Suprapubic skin (tissue), 4 donors: Measurements from ENCODE around the gene LTN1. TPM values are rescaled to one million over a fixed set of nuclear protein-coding genes. Genes with fewer than 3 reads are reported as not detected.

ENCODE experiments used
- DNase-seq, 2 donors: peaks; one replicate each; pipeline ENCODE4 v3.0.0-alpha.2; 2019; ENCODE audit warnings: low spot score in 2 of 2
- H3K27ac ChIP-seq: fragments of 200-600 bp; sonication (generic); one replicate; pipeline ENCODE4 v1.5.1; 2019
- H3K27me3 ChIP-seq: fragments of 200-600 bp; sonication (generic); one replicate; pipeline ENCODE4 v1.5.1; 2019
- H3K36me3 ChIP-seq: fragments of 200-600 bp; sonication (generic); one replicate; pipeline ENCODE4 v1.5.1; 2019
- H3K4me1 ChIP-seq: fragments of 200-600 bp; sonication (generic); one replicate; pipeline ENCODE4 v1.5.1; 2019
- H3K4me3 ChIP-seq: fragments of 200-600 bp; sonication (generic); one replicate; pipeline ENCODE4 v1.5.1; 2019; ENCODE audit warnings: mild to moderate bottlenecking
- H3K9me3 ChIP-seq: fragments of 200-600 bp; sonication (generic); one replicate; pipeline ENCODE4 v1.5.1; 2019
- CTCF ChIP-seq, 2 donors: fragments of 200-600 bp in 1 of 2; fragments of 450-650 bp in 1 of 2; sonication (generic) in 1 of 2; IDR thresholded peaks; one replicate each; pipeline ENCODE4 v1.5.1; 2016 to 2019; ENCODE audit warnings: antibody characterized with exemption in 2 of 2, mild to moderate bottlenecking in 1 of 2, moderate library complexity in 1 of 2
- EP300 ChIP-seq: sonication (generic); formaldehyde crosslinking; IDR thresholded peaks from one replicate; pipeline ENCODE4 v1.6.1; 2017; ENCODE audit warnings: antibody characterized with exemption
- POLR2A ChIP-seq, 2 donors: fragments of 450-650 bp; IDR thresholded peaks; one replicate each; pipeline ENCODE4 v1.6.1; 2017; ENCODE audit warnings: antibody characterized with exemption in 2 of 2, mild to moderate bottlenecking in 2 of 2, moderate library complexity in 2 of 2
- POLR2AphosphoS5 ChIP-seq, 3 donors: sonication (generic); formaldehyde crosslinking; IDR thresholded peaks; one replicate each; pipeline ENCODE4 v1.6.1; 2017; ENCODE audit warnings: antibody characterized with exemption in 3 of 3
- WGBS: methylation state at CpG from one replicate; pipeline ENCODE4 v1.1.5; 2018; 5-methylcytosine and 5-hydroxymethylcytosine counted together
- total RNA-seq, 4 donors: library from RNA; depleted of rRNA; stranded (reverse); fragments of >200 nt; gene quantifications; one replicate each; pipeline ENCODE4 v1.1.0, GENCODE V29; 2016

Gene LTN1
- total RNA-seq, 4 donors from 2014 or later: 19.0 to 42.9 (median 23.9) TPM

DNA sequence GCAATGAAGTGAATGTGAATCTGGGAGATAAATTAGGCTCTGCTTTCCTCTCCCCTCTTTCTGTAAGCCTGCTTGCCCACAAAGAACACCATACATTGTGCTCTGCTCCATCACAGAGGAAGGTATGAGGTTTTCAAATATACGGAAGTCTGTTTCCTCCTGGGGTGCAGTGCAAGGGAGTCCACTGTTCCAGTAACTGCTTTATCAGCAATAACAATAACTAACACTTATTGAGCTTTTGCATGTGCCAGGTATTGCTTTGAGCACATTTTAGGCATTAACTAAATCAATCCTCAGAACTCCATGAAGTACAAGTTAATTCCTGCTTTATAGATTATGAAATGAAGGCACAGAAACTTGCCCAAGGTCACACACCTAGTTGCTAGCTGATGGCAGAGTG is 10.0 kb downstream of the LTN1 start:
- Histone ChIP-seq H3K4me3 (no peak overlapping the region), H3K27ac (no peak overlapping the region), H3K27me3 (no peaks in the 10 kb centered on the region), H3K9me3 (no peaks in the 10 kb centered on the region), H3K4me1 (no peaks in the 10 kb centered on the region), H3K36me3 (peaks cover 77% of the 10 kb centered on the region)
- TF ChIP-seq POLR2AphosphoS5 (IDR thresholded peaks at IDR 0.05) (no peak), EP300 (no peak), CTCF (IDR thresholded peaks at IDR 0.05) (no peak), POLR2A (IDR thresholded peaks at IDR 0.05) (no peak)
- no peak for DNase-seq
- 92% methylated on average over 1 of the region's 1 CpG for WGBS

- WGBS: 91% methylated on average over 1 of the region's 1 CpG
- Histone ChIP-seq H3K36me3 (peaks cover 84% of the 10 kb centered on the region), H3K4me3 (no peak overlapping the region), H3K27me3 (no peaks in the 10 kb centered on the region), H3K27ac (no peak overlapping the region), H3K4me1 (no peaks in the 10 kb centered on the region), H3K9me3 (no peaks in the 10 kb centered on the region)
- no peak for DNase-seq
- no peak for TF ChIP-seq POLR2AphosphoS5 (IDR thresholded peaks at IDR 0.05)
- TF ChIP-seq CTCF (IDR thresholded peaks at IDR 0.05): no peak
- TF ChIP-seq EP300: no peak
- no peak for TF ChIP-seq POLR2A (IDR thresholded peaks at IDR 0.05)
These were observed 13.6 kb downstream of the LTN1 start for GRCh38 chr21:28979092-28979491.

DNA sequence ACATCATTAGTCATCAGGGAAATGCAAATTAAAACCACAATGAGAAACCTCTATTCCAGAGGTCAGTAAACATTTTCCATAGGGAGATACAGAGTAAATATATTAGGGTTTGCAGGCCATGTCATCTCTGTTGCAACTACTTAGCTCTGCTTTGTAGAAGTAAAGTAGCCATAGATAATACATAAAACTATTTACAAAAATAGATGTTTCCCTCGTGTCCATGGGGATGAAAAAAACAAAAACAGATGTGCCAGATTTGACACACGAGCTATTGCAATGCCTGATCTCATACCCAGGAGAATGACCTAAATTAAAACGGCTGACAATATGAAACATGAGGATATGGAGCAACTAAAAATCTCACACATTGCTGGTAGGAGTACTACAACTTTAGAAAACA is 17.3 kb downstream of the LTN1 start:
- Histone ChIP-seq H3K27me3 (no peaks in the 10 kb centered on the region), H3K27ac (peak overlapping the region; percentile 56), H3K4me1 (no peaks in the 10 kb centered on the region), H3K9me3 (no peaks in the 10 kb centered on the region), H3K36me3 (peaks cover 67% of the 10 kb centered on the region), H3K4me3 (no peak overlapping the region)
- TF ChIP-seq POLR2AphosphoS5 (IDR thresholded peaks at IDR 0.05): peak in 1 of 3 donors; percentile 12
- no peak for TF ChIP-seq CTCF (IDR thresholded peaks at IDR 0.05)
- no peak for TF ChIP-seq POLR2A (IDR thresholded peaks at IDR 0.05)
- WGBS: 23% methylated on average over 3 of the region's 3 CpGs
- no peak for DNase-seq

DNA sequence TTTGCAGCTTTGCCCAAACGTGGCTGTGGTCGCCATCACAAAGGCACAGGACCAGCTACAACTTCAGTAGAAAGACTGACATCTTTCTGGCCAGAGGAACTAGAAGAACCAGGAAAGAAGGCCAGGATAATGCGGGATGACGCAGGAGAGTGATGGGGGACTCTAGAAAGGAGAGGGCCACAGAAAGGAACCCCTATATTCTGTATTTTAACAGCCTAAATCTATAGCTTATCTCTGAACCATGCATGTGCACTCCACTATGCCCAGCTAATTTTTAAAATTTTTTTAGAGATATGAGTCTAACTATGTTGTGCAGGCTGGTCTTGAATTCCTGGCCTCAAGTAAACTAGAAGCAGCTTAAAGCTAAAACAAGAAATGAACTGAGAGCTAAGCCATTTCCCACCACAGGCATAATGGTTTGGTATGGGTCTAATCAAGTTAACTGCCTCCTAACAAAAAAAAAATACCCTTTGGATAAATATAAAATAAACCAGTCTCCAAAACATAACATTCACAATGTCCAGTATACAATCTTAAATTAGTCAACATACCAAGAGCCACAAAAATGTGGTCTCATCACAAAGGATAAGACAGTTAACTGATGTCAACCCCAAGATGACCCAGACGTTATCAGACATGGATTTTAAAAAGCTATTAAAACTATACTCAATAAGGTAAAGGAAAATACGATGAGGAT is 18.0 kb downstream of the LTN1 start:
- no peaks in the 10 kb centered on the region for H3K27me3 ChIP-seq
- H3K9me3 ChIP-seq: no peaks in the 10 kb centered on the region
- TF ChIP-seq POLR2AphosphoS5 (IDR thresholded peaks at IDR 0.05) (no peak), EP300 (no peak), POLR2A (IDR thresholded peaks at IDR 0.05) (no peak), CTCF (IDR thresholded peaks at IDR 0.05) (no peak)
- 90% methylated on average over 6 of the region's 6 CpGs for WGBS
- peaks cover 67% of the 10 kb centered on the region for H3K36me3 ChIP-seq
- no peaks in the 10 kb centered on the region for H3K4me1 ChIP-seq
- DNase-seq: no peak
- no peak overlapping the region for H3K4me3 ChIP-seq
- no peak overlapping the region for H3K27ac ChIP-seq

GRCh38 chr21:28972398-28972797 is 20.3 kb downstream of the LTN1 start:
- H3K4me3 ChIP-seq: no peak overlapping the region
- H3K27ac ChIP-seq: no peak overlapping the region
- H3K36me3 ChIP-seq: peaks cover 66% of the 10 kb centered on the region
- no peaks in the 10 kb centered on the region for H3K9me3 ChIP-seq
- H3K27me3 ChIP-seq: no peaks in the 10 kb centered on the region
- DNase-seq: no peak
- WGBS: 97% methylated on average over 6 of the region's 6 CpGs
- H3K4me1 ChIP-seq: no peaks in the 10 kb centered on the region
- TF ChIP-seq POLR2A (IDR thresholded peaks at IDR 0.05) (no peak), POLR2AphosphoS5 (IDR thresholded peaks at IDR 0.05) (no peak), CTCF (IDR thresholded peaks at IDR 0.05) (no peak), EP300 (no peak)
